Fibroblast of lung (primary cell): ENCODE results near the gene MRPL14.

ENCODE experiments used
- EZH2 ChIP-seq: IDR thresholded peaks from 2 replicates; pipeline ENCODE4 v1.5.1; 2012; ENCODE audit warnings: low read length, control low read depth, mild to moderate bottlenecking; ENCODE audit errors: missing control alignments
- TF ChIP-seq, protein P1 (sequence below), 2 donors: IDR thresholded peaks in 1 of 2; conservative IDR thresholded peaks in 1 of 2; 1 replicate in 1 of 2; 2 replicates in 1 of 2; pipeline ENCODE4 v1.5.1; 2011 to 2012; ENCODE audit warnings: low read length in 2 of 2, control low read depth in 1 of 2, inconsistent platforms in 1 of 2, low read depth in 1 of 2, mild to moderate bottlenecking in 1 of 2

DNA sequence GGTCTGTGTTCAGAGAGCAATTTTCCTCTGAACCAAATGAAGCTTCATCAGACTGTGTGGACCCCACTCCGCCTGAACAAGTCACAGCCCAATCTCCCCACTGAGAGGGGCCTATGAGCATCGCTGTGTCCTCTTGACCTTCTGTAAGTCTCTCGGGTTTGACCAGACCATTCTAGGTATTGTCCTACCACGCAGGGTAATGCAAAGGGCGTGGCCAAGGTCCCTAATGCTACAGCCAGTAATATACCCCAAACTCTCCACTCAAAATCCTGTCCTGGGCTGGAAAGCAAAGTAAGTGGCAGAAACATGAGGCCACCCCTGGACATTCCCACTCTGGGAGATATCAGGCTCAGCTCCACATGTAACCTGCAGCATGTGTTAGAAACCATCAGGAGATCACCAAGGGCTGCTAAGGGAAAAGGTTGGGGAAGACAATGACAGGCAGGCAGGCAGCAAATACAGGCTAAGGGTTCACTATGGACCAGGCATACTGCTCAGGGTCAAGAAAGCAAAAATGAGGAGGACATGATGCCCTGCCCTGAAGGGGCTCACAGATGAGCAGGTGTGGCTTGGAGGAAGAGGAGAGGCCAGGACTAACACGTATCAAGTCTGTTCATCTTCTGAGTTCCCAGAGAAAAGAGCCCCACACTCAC lies 33.4 kb downstream of the MRPL14 start:
- TF ChIP-seq, protein P1, sequence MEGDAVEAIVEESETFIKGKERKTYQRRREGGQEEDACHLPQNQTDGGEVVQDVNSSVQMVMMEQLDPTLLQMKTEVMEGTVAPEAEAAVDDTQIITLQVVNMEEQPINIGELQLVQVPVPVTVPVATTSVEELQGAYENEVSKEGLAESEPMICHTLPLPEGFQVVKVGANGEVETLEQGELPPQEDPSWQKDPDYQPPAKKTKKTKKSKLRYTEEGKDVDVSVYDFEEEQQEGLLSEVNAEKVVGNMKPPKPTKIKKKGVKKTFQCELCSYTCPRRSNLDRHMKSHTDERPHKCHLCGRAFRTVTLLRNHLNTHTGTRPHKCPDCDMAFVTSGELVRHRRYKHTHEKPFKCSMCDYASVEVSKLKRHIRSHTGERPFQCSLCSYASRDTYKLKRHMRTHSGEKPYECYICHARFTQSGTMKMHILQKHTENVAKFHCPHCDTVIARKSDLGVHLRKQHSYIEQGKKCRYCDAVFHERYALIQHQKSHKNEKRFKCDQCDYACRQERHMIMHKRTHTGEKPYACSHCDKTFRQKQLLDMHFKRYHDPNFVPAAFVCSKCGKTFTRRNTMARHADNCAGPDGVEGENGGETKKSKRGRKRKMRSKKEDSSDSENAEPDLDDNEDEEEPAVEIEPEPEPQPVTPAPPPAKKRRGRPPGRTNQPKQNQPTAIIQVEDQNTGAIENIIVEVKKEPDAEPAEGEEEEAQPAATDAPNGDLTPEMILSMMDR (conservative IDR thresholded peaks at IDR 0.05 in 1 of 2, IDR thresholded peaks at IDR 0.05 in 1 of 2; ENCODE audit: low read depth in 1 of 2, low read length in 2 of 2), result no peak
- TF ChIP-seq EZH2, result no peak
